Lung (tissue), 12 donors: ENCODE measurements around the gene MAGI2. TPM values are rescaled to one million over a fixed set of nuclear protein-coding genes. Genes with fewer than 3 reads are reported as not detected.
"Not testable (repeated sequence)": the region's sequence is repeated elsewhere in the genome, so short reads cannot be mapped to it uniquely, and the experiment has no call there.

Experiments used
- ATAC-seq: fragments of 200-7000 bp; cut with Tn5 transposase; one replicate; pipeline ENCODE4 v1.9.1; 2020; ENCODE audit warnings: moderate number of reproducible peaks; ENCODE audit not compliant: insufficient read depth, low FRiP score
- DNase-seq, 3 donors: peaks; one replicate each; pipeline ENCODE4 v3.0.0-alpha.2; 2013 to 2017
- H3K27ac ChIP-seq, 2 donors: one replicate each; pipeline ENCODE4 v1.5.1; 2013; ENCODE audit warnings: mild to moderate bottlenecking in 2 of 2, moderate library complexity in 2 of 2, control low read depth in 1 of 2, inconsistent platforms in 1 of 2, low read depth in 1 of 2, low read length in 1 of 2
- H3K27me3 ChIP-seq, 3 donors: one replicate each; pipeline ENCODE4 v1.5.1; 2013; ENCODE audit warnings: low read length in 2 of 3; ENCODE audit not compliant: control insufficient read depth in 3 of 3, insufficient read depth in 3 of 3
- H3K36me3 ChIP-seq, 4 donors: one replicate each; pipeline ENCODE4 v1.5.1; 2013; ENCODE audit warnings: low read length in 4 of 4, mild to moderate bottlenecking in 1 of 4, moderate library complexity in 1 of 4; ENCODE audit not compliant: control insufficient read depth in 4 of 4, insufficient read depth in 4 of 4
- H3K4me1 ChIP-seq, 5 donors: one replicate each; pipeline ENCODE4 v1.5.1; 2013; ENCODE audit warnings: low read length in 5 of 5, mild to moderate bottlenecking in 2 of 5, moderate library complexity in 1 of 5; ENCODE audit not compliant: control insufficient read depth in 5 of 5, insufficient read depth in 5 of 5
- H3K4me3 ChIP-seq: one replicate; pipeline ENCODE4 v1.5.1; 2013; ENCODE audit warnings: mild to moderate bottlenecking, control low read depth, moderate library complexity
- H3K9ac ChIP-seq, 2 donors: one replicate each; pipeline ENCODE4 v1.5.1; 2013; ENCODE audit warnings: low read length in 2 of 2, control low read depth in 1 of 2; ENCODE audit not compliant: insufficient read depth in 1 of 2
- H3K9me3 ChIP-seq, 4 donors: one replicate each; pipeline ENCODE4 v1.5.1; 2013; ENCODE audit warnings: low read length in 3 of 4, mild to moderate bottlenecking in 1 of 4, moderate library complexity in 1 of 4; ENCODE audit not compliant: control insufficient read depth in 4 of 4, insufficient read depth in 3 of 4
- CTCF ChIP-seq: IDR thresholded peaks from 2 replicates; pipeline ENCODE4 v1.5.1; 2012; ENCODE audit warnings: mild to moderate bottlenecking; ENCODE audit errors: control extremely low read depth, extremely low read depth
- WGBS, 2 donors: extraction: QIAGEN DNeasy Blood & Tissue Kit; methylation state at CpG; one replicate each; pipeline ENCODE4 v1.1.7; 2013; 5-methylcytosine and 5-hydroxymethylcytosine counted together
- polyA plus RNA-seq, 2 donors: library from polyadenylated mRNA; stranded (reverse); fragments of 200-250 nt; gene quantifications; one replicate each; pipeline ENCODE4 v1.2.1, GENCODE V29; 2013
- total RNA-seq, 2 donors: library from RNA; depleted of rRNA in 1 of 2; stranded (reverse); fragments of >200 nt in 1 of 2; gene quantifications; one replicate each; pipeline ENCODE4 v1.2.1, GENCODE V29; 2014 to 2021
- donor health status: control.
- donor health status: control.
- donor health status: Bipolar disorder and iron deficiency.
- donor health status: healthy.
- donor health status: DM: yes; HTN: yes; CAD: no.

MAGI2 gene
- total and polyA plus RNA-seq, 4 donors: 0.94 to 18.0 (median 5.3) TPM

- WGBS, 2 donors: 88 to 90% methylated on average over 3 of the region's 3 CpGs
- no peak overlapping the region for H3K27ac ChIP-seq
- no peak overlapping the region for H3K4me3 ChIP-seq
- H3K27me3 ChIP-seq: no peaks in the 10 kb centered on the region
- DNase-seq (no peak), ATAC-seq (no peak)
- H3K9me3 ChIP-seq: no peaks in the 10 kb centered on the region
- no peak overlapping the region for H3K9ac ChIP-seq
- no peak for TF ChIP-seq CTCF
- peaks cover 0 to 3% (median 0%) of the 10 kb centered on the region in 4 donors for H3K36me3 ChIP-seq
- no peaks in the 10 kb centered on the region for H3K4me1 ChIP-seq
These were observed 931.5 kb downstream of the MAGI2 start for GRCh38 chr7:78521961-78522360.

- DNase-seq (no peak), ATAC-seq (no peak)
- no peak for TF ChIP-seq CTCF
- Histone ChIP-seq H3K4me3 (no peak overlapping the region), H3K9ac (no peak overlapping the region), H3K36me3 (peaks cover 0 to 3% (median 0%) of the 10 kb centered on the region in 4 donors), H3K27me3 (no peaks in the 10 kb centered on the region), H3K4me1 (no peaks in the 10 kb centered on the region), H3K9me3 (no peaks in the 10 kb centered on the region), H3K27ac (no peak overlapping the region)
- 87 to 93% methylated on average over 2 of the region's 2 CpGs for WGBS, 2 donors
These were observed 937.0 kb downstream of the MAGI2 start for GRCh38 chr7:78516450-78516849.

GRCh38 chr7:78514634-78515033 lies 938.8 kb downstream of the MAGI2 start:
- DNase-seq (no peak), ATAC-seq (no peak)
- no peak overlapping the region for H3K9ac ChIP-seq
- WGBS, 2 donors: 94% methylated on average over 6 of the region's 6 CpGs
- H3K27me3 ChIP-seq: no peaks in the 10 kb centered on the region
- no peaks in the 10 kb centered on the region for H3K9me3 ChIP-seq
- no peak overlapping the region for H3K4me3 ChIP-seq
- TF ChIP-seq CTCF: no peak
- H3K4me1 ChIP-seq: no peaks in the 10 kb centered on the region
- H3K27ac ChIP-seq: no peak overlapping the region
- peaks cover 0 to 2% (median 0%) of the 10 kb centered on the region in 4 donors for H3K36me3 ChIP-seq

- H3K4me3 ChIP-seq: no peak overlapping the region
- ATAC-seq (peak; percentile 19), DNase-seq (peak; percentile 55 to 79 (median 68))
- H3K9me3 ChIP-seq: no peaks in the 10 kb centered on the region
- no peaks in the 10 kb centered on the region for H3K4me1 ChIP-seq
- no peak overlapping the region for H3K9ac ChIP-seq
- H3K36me3 ChIP-seq: no peaks in the 10 kb centered on the region
- 6% methylated on average over 2 of the region's 2 CpGs for WGBS, 2 donors
- H3K27ac ChIP-seq: no peak overlapping the region
- no peaks in the 10 kb centered on the region for H3K27me3 ChIP-seq
- no peak for TF ChIP-seq CTCF
These were observed 942.8 kb downstream of the MAGI2 start for GRCh38 chr7:78510580-78511188.

- H3K9ac ChIP-seq, ATAC-seq, H3K4me3 ChIP-seq, H3K27ac ChIP-seq, DNase-seq, H3K4me1 ChIP-seq, H3K27me3 ChIP-seq, H3K36me3 ChIP-seq, H3K9me3 ChIP-seq: not testable (repeated sequence)
- 81 to 91% methylated on average over 2 of the region's 2 CpGs for WGBS, 2 donors
These were observed 950.2 kb downstream of the MAGI2 start for GRCh38 chr7:78503301-78503700.
